Activated naive CD4-positive, alpha-beta T cell treated with anti-CD3 and anti-CD28 coated beads, Interleukin-2, amount 10 ng/mL, durations not matched to agents 7 days and 5 days (primary cell): ENCODE data around the gene EYA2.
A peak's percentile ranks its signal among the peaks of the same experiment; 100 is the strongest.

ENCODE experiments used
- CTCF ChIA-PET: fragments of 350-600 bp; sonication (Branson Sonifier 250); formaldehyde crosslinking; loops from one replicate; lab custom pipeline; 2021; ENCODE audit warnings: antibody characterized with exemption; lab: Charles Lee
- DNase-seq: peaks from one replicate; pipeline ENCODE4 v3.0.0-alpha.2; 2020
- H3K27ac Mint-ChIP-seq: one replicate; pipeline ENCODE4 v1.8.0; 2021; ENCODE audit warnings: mild to moderate bottlenecking, moderate library complexity, mixed read lengths
- H3K27me3 Mint-ChIP-seq: one replicate; pipeline ENCODE4 v1.8.0; 2021; ENCODE audit warnings: mild to moderate bottlenecking, mixed read lengths
- H3K36me3 Mint-ChIP-seq: one replicate; pipeline ENCODE4 v1.8.0; 2021; ENCODE audit warnings: mixed read lengths
- H3K4me1 Mint-ChIP-seq: one replicate; pipeline ENCODE4 v1.8.0; 2021; ENCODE audit warnings: mixed read lengths
- H3K4me3 Mint-ChIP-seq: one replicate; pipeline ENCODE4 v1.8.0; 2021; ENCODE audit warnings: mild to moderate bottlenecking, moderate library complexity, mixed read lengths
- H3K9me3 Mint-ChIP-seq: one replicate; pipeline ENCODE4 v1.8.0; 2021; ENCODE audit warnings: mixed read lengths

The EYA2 gene

DNA sequence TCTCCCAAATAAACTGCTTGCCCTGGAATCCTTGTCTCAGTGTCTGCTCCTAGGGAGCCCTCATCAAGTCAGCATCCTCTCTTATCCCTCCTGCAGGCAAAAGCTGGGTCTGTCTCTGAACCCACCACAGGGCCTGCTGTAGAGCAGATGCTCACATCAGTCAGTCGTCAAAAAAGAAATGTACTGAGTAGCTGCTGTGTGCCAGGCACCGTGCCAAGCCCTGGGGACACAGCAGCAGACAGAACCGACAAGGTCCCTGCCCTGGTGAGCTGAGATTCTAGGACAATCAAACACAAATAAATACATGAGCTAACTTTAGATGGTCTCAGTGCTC is 68.5 kb downstream of the EYA2 start:
- no peaks in the 10 kb centered on the region for H3K4me1 Mint-ChIP-seq
- no peaks in the 10 kb centered on the region for H3K36me3 Mint-ChIP-seq
- peaks cover 49% of the 10 kb centered on the region for H3K27me3 Mint-ChIP-seq
- H3K9me3 Mint-ChIP-seq: no peaks in the 10 kb centered on the region
- no peak overlapping the region for H3K4me3 Mint-ChIP-seq
- H3K27ac Mint-ChIP-seq: no peak overlapping the region
- DNase-seq: no peak
- CTCF ChIA-PET: no interaction called here

DNA sequence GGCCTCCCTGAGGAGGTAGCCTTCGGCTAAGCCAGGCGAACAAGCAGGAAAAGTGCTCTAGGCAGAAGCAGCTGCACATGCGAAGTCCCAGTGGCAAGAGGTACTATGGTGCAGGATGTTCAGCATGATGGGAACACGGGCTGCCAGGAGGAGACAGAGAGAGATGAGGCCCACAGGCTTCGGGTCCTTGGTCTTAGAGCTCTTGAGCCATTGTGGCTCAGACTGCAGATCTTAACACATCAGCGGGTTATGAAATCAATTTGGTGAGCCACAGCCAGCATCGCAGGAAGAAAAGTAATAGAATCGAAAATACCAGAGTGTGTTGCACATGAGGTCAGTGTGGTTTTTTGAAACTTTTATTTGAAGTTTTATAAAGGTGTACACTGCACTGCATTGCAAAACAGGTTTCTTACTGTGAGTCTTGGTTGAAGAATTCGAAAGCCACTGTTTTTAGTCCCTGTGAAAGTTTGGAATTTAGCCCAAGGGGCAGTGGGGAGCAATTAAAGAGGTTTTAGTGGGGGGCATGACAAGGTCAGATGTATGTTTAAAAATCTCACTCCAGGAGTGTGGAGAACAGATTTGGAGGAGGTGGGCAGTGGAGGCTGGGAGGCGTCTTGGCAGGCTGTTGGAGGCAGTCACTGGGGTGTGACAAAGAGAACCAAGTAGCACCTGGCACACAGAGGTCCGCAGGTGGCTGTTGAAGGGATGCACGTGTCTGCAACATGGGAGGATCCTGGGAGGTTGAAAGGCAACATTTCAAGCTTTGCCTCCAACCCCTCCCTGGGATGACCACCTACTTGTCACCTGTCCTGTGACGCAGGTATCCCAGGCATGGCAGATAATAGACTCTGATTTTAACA is 69.3 kb downstream of the EYA2 start:
- Mint-ChIP-seq H3K9me3 (no peaks in the 10 kb centered on the region), H3K4me1 (no peaks in the 10 kb centered on the region), H3K36me3 (no peaks in the 10 kb centered on the region), H3K4me3 (no peak overlapping the region), H3K27me3 (peaks cover 55% of the 10 kb centered on the region), H3K27ac (no peak overlapping the region)
- CTCF ChIA-PET: no interaction called here
- DNase-seq: no peak

DNA sequence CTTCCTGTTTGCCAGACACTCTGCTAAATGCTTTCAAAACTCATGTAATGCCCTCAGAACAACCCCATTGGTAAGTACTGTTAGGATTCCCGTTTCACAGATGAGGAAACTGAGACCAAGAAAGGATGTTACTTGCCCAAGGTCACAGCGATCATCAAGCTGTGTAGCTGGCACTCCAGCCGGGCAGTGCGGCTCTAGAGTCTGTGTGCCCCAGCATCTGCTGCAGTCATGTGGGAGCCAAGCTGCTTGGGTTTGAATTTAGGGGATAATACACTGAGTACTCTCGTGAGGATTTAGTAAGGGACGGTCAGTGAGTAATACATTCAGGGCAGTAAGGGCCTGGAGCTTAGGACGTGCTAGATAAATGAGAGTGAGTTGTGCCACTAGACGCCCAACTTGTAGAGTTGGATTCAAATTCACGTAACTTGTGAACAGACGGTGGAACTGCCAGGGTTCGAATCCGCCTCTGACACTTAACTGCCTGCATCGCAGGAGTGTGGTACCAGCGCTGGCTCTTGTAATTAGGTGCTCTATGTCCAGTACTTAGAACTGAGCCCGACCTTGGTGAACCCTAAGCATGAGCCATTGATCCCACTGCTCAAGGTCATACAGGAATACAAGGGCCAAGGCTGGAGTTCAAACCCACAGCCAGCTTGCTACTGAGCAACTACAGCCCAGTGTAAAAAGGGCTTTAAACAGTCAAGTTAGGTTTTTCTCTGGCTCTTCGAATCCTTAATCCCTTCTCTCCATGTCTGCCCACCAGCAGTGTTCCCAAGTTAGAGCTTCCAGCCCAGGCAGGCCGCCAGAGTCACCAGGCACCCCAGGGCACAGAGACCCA is 70.2 kb downstream of the EYA2 start:
- no peaks in the 10 kb centered on the region for H3K4me1 Mint-ChIP-seq
- CTCF ChIA-PET: no interaction called here
- H3K27ac Mint-ChIP-seq: no peak overlapping the region
- H3K9me3 Mint-ChIP-seq: no peaks in the 10 kb centered on the region
- no peaks in the 10 kb centered on the region for H3K36me3 Mint-ChIP-seq
- DNase-seq: no peak
- peaks cover 56% of the 10 kb centered on the region for H3K27me3 Mint-ChIP-seq
- H3K4me3 Mint-ChIP-seq: no peak overlapping the region

DNA sequence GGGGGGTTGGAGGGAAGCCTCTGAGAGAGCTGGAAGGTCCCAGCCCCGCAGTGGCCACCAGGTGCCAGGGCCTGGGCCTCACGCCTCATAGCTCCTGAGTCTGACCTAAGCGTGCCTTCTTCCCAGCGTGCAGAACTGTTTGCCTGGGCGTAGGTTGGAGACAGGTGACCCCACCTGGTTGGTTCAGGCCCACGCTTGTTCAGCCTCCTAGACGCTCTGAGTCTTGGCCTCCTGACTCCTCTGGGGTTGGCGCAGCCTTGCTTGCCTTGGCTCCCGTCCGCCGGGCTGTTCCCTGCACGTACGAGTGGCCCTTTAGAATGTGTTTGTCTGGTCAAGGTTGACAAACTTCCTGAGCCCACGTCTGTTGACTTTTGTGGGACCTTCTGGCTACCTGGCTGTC is 70.8 kb downstream of the EYA2 start:
- Mint-ChIP-seq H3K27ac (no peak overlapping the region), H3K4me3 (no peak overlapping the region), H3K9me3 (no peaks in the 10 kb centered on the region), H3K36me3 (no peaks in the 10 kb centered on the region), H3K4me1 (no peaks in the 10 kb centered on the region), H3K27me3 (peaks cover 54% of the 10 kb centered on the region)
- CTCF ChIA-PET: no interaction called here
- no peak for DNase-seq

DNA sequence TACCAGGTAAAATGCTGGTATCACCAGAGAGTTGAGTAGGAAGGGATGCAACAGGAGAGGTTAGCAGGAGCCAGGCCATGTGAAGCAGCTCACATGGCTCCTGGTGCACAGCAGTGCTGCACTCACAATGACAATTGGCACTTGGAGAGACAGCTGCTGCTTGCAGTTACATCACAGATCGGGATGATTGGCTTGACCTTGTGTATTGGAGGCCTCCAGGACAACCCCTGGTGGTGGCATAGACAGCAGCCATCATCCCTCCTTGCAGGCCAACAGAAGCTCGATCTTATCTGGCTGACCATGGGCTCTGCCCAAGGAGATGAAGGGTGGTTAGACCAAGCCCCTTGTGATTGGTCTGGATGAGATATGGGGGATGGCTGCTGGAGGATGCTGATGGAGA is 73.0 kb downstream of the EYA2 start:
- no peak overlapping the region for H3K27ac Mint-ChIP-seq
- no peak overlapping the region for H3K4me3 Mint-ChIP-seq
- DNase-seq: no peak
- CTCF ChIA-PET: no interaction called here
- H3K36me3 Mint-ChIP-seq: no peaks in the 10 kb centered on the region
- H3K27me3 Mint-ChIP-seq: peaks cover 58% of the 10 kb centered on the region
- H3K4me1 Mint-ChIP-seq: peaks cover 7% of the 10 kb centered on the region
- no peaks in the 10 kb centered on the region for H3K9me3 Mint-ChIP-seq

DNA sequence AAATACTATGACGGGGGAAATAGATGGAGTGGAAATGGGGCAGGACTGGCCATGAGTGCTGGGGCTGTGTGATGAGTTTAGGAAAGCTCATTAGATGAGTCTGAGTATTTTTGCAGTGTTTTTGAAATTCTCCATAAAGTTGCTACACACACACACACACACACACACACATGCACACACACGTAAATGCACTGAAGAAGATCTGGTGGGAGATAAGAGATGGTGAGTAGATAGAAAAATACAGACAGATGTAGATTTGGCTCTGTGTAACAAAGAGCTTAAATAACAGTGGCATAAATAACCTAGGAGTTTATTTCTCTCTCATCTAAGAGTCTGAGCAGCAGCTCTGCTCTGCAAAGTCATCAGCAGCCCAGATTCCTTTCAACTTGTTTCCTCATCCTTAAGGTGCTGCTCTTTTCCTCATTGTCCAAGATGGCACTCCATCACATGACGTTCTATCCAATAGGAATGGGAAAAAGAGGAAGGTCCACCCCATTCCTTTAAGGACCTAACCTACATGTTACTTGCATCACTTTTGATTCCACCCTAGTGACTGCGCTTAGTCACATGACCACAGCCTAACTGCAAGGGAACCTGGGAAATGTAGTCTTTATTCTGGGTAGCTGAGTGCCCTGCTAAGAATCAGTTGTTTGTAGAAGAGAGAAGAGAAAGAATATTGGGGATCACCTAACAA is 76.4 kb downstream of the EYA2 start:
- no peak for DNase-seq
- Mint-ChIP-seq H3K27me3 (peaks cover 43% of the 10 kb centered on the region), H3K4me1 (peaks cover 14% of the 10 kb centered on the region), H3K4me3 (no peak overlapping the region), H3K9me3 (no peaks in the 10 kb centered on the region), H3K27ac (no peak overlapping the region), H3K36me3 (no peaks in the 10 kb centered on the region)
- CTCF ChIA-PET: no interaction called here

DNA sequence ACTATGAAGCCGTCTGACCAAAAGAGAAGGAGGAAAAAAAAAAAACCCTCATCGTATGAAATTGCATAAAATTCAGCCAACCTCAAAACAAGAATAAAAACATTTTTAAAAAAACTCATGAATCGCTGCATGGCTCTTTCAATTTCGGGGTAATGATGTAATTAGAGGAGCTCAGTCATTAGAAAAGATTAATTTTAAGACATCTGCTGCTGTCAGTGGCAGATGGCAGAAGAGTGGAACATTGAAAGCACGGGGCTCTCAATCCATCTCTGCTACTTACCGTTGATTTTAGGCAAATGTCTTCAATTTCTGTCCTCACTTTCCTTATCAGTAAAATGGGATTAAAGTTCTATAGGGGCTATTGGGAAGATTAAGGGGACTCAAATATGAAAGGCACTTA is 79.1 kb downstream of the EYA2 start:
- Mint-ChIP-seq H3K27ac (no peak overlapping the region), H3K27me3 (peaks cover 49% of the 10 kb centered on the region), H3K4me3 (no peak overlapping the region), H3K4me1 (peaks cover 22% of the 10 kb centered on the region), H3K9me3 (no peaks in the 10 kb centered on the region), H3K36me3 (peaks cover 1% of the 10 kb centered on the region)
- CTCF ChIA-PET: no interaction called here
- DNase-seq: no peak

DNA sequence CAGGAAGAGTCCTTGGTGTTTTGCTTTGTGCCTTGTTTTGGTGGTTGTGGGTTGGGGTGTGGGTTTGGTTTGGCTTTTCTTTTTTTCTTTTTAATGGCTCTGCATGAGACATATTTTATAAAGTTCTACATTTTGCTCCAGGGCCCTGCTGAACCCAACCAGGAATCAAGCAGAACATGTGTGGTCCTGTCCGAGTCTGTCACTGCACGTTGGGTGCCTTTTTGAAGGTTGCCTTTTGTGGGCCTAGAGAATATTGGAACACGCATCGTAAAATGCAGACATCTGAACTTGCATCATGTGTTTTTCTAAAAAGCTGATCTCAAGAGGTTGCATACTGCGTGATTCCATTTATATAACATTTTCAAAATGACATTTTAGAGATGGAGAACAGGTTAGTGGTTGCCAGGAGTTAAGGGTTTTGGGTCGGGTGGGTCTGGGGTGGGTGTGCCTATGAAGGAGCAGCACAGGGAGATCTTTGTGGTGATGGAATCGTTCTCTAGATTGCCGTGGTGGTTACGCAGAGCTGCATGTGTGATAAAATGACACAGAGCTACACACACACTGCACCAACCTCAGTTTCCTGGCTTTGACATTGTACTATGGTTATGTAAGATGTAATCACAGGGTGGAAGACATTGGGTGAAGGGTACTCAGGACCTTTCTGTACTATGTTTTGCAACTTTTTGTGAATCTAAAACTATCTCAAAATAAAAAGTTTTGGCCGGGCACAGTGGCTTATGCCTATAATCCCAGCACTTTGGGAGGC is 80.2 kb downstream of the EYA2 start:
- CTCF ChIA-PET: no interaction called here
- DNase-seq: no peak
- Mint-ChIP-seq H3K36me3 (peaks cover 1% of the 10 kb centered on the region), H3K27me3 (peaks cover 52% of the 10 kb centered on the region), H3K27ac (no peak overlapping the region), H3K9me3 (no peaks in the 10 kb centered on the region), H3K4me3 (no peak overlapping the region), H3K4me1 (peaks cover 32% of the 10 kb centered on the region)

DNA sequence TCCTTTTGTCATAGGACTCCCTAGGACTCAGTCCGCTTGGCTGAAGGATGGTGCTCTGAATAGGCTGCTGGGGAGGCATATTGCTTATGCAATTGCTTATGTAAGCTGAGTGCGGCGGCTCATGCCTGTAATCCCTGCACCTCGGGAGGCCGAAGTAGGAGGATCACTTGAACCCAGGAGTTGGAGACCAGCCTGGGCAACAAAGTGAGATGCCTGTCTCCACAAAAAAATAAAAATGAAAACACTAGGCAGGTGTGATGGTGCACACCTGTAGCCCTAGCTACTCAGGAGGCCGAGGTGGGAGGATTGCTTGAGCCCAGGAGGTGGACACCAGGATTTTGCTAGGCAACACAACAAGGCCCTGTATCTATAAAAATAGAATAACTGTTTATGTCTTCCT is 81.3 kb downstream of the EYA2 start:
- Mint-ChIP-seq H3K27ac (no peak overlapping the region), H3K27me3 (peaks cover 54% of the 10 kb centered on the region), H3K9me3 (no peaks in the 10 kb centered on the region), H3K4me1 (peaks cover 40% of the 10 kb centered on the region), H3K36me3 (peaks cover 1% of the 10 kb centered on the region), H3K4me3 (no peak overlapping the region)
- no peak for DNase-seq
- CTCF ChIA-PET: no interaction called here

DNA sequence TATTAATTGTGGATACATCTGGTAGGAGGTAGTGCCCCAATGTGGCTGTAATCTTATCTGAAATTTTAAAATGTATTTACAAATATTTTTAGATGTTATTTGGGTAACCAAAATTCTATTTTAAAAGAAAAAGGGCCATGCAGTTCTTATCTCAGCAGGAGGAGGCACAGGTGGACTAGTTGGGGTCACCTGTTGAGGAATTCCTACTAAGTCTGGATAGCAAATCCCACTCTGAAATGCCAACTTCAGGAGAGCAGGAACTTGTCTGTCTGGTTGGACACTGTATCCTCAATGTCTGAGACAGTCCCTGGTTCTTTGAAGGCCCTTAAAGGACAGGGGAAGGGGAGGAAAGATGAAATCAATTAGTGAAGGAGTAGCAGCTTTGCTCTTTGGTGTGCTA is 82.6 kb downstream of the EYA2 start:
- no peak overlapping the region for H3K4me3 Mint-ChIP-seq
- H3K27me3 Mint-ChIP-seq: peaks cover 52% of the 10 kb centered on the region
- no peak for DNase-seq
- H3K36me3 Mint-ChIP-seq: peaks cover 1% of the 10 kb centered on the region
- peaks cover 2% of the 10 kb centered on the region for H3K9me3 Mint-ChIP-seq
- peaks cover 35% of the 10 kb centered on the region for H3K4me1 Mint-ChIP-seq
- CTCF ChIA-PET: no interaction called here
- no peak overlapping the region for H3K27ac Mint-ChIP-seq

DNA sequence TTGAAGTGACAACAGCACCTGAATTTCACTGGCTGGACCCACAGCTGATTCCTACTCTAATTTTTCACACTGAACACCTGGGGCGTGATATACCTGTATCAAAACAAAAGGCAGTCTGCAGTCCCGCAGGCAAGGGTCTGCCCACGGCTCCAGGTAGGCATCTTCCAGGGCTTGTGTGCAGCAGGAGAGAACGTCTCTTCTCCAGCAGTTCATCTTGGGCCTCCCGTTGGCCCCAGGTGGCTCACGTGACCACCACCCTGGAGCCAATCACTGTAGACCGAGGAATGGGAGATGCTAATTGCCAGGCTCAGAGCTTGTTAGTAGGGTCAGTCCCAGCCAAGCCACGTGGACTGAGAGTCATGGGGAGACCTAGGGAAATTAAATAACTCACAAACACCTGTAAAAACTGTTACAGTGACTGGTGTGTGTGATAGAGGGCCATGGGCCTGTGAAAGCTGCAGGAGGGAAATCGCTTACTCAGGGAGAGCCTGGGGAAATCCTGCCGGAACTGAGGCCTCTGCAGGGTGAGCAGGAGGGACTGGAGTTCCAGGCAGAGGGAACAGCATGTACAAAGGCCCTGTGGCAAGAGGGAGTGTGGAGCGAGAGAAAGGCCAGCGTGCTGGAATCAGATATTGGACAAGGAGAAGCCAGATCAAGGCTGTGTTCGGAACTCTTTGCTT is 83.4 kb downstream of the EYA2 start:
- Mint-ChIP-seq H3K27me3 (peaks cover 53% of the 10 kb centered on the region), H3K27ac (peak overlapping the region; percentile 60), H3K9me3 (peaks cover 6% of the 10 kb centered on the region), H3K4me1 (peaks cover 35% of the 10 kb centered on the region), H3K4me3 (no peak overlapping the region), H3K36me3 (peaks cover 4% of the 10 kb centered on the region)
- no peak for DNase-seq
- CTCF ChIA-PET: interaction anchor here (0.9 kb wide), 1 partner anchor 10 kb away, joined by 3 read pairs; no protein-coding TSS in a partner anchor

DNA sequence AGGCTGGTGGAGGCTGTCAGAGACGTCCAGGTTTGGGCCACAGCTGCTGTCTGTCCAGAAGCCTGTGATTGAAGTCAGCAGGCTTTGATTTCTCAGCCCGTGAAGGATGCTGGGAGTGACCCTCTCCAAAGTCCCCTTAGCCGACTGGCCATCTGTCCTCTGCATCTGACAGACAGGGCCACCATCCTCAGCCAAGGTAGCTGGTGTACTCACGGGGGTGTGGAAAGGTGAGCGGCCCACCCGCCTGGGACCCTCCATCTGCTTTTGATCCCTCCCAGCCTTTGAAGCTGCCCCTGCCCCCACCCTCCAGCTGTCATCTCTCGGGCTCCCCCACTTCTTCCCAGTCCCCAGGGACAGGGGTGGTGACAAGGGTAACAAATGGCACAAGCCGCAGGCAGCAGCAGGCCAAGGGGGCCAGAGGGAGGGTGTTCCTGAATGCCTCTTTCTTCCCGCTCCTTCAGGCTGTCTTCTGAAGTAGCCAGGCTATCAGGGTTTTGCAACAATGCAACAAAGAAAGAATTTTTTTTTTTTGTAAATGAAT is 84.4 kb downstream of the EYA2 start:
- Mint-ChIP-seq H3K36me3 (peaks cover 7% of the 10 kb centered on the region), H3K27ac (no peak overlapping the region), H3K27me3 (peaks cover 60% of the 10 kb centered on the region), H3K9me3 (peaks cover 12% of the 10 kb centered on the region), H3K4me3 (no peak overlapping the region), H3K4me1 (peaks cover 35% of the 10 kb centered on the region)
- DNase-seq: no peak
- CTCF ChIA-PET: no interaction called here

DNA sequence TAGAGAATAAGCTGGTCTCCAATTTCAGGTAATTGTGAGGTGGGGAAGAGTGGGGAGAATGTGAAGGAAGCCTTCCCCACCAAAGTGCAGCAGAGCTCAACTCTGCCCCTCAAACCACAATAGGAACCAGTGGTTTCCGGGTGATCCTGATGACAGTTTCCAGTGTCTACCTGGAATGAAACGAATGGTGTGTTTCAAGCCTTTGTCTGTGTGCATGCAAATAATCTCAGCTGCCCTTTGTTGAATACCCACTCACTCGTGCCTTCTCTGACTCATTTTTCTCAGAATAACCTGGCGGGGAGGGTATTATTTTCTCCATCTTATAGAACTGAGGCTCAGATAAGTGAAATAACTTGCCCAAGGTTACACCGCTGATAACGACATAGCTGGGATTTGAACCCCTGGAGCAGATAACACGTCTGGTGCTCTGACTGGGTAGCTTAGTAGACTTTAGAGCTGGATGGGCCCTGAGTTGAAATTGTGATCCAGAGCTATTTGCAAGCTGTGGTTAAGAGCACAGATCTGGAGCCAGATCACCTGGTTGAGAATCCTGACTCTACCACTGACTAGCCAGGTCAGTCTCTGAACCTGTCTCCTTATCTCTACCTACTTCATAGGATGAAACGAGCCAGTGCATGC is 85.1 kb downstream of the EYA2 start:
- Mint-ChIP-seq H3K4me1 (peaks cover 32% of the 10 kb centered on the region), H3K36me3 (peaks cover 7% of the 10 kb centered on the region), H3K9me3 (peaks cover 12% of the 10 kb centered on the region), H3K27me3 (peaks cover 53% of the 10 kb centered on the region), H3K4me3 (no peak overlapping the region), H3K27ac (peak overlapping the region; percentile 50)
- CTCF ChIA-PET: no interaction called here
- DNase-seq: peak; percentile 46
